GM19099 (cell line): ENCODE data around the gene CPNE7.

Source experiments
- POLR2A ChIP-seq: IDR thresholded peaks from 3 replicates; pipeline ENCODE4 v1.6.1; 2011; ENCODE audit warnings: low read depth; ENCODE audit not compliant: insufficient read length; ENCODE audit errors: extremely low read depth

The CPNE7 gene

DNA sequence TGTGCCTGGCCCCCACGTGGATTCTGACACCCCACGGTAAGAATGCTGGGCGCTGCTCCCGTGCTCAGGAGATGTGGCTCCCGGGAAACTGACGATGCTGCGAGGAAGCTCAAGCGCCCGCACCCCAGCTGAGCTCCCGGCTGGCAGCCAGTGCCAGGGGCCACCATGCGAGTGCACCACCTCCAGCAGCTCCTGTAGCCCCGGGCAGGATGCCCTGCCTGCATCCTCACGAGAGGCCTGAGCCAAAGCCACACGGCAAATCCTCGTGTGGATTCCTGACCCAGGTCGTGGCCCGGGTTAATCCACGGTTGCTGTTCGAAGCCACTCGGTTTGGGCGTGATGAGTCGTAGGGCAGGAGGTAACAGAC, 26.3 kb downstream of the CPNE7 start:
- TF ChIP-seq POLR2A: no peak

DNA sequence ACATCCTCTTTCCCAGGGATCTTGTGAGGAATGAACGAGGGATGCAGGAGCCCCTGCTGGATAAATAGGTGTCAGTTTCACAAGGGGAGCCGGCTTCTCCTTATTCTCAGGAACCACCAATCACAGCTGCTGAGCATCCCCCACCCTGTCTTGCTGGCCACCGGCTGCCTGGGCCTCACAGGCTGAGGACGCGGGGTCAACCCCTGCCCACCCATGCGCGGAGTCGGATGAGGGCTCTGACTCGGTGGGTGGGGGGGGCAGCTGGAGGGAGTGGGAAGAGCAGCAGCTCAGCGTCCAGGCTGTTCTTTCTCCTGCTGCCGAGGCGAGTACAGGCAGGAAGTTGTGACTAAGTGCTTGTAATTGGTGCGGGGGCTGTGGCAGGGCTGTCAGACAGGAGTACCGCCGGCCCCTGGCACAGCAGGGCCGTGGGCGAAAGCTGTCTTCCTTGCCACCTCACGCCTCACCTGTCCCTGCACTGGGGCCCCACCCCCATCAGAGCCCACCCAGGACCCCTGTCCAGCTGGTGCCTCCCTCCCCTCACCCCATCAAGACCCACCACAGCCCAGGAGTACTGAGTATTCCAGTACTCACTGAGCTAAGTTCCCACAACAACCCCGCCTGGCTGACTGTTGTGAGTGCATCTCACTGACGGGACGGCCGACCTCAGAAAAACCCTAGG, 26.9 kb downstream of the CPNE7 start:
- TF ChIP-seq POLR2A: no peak

DNA sequence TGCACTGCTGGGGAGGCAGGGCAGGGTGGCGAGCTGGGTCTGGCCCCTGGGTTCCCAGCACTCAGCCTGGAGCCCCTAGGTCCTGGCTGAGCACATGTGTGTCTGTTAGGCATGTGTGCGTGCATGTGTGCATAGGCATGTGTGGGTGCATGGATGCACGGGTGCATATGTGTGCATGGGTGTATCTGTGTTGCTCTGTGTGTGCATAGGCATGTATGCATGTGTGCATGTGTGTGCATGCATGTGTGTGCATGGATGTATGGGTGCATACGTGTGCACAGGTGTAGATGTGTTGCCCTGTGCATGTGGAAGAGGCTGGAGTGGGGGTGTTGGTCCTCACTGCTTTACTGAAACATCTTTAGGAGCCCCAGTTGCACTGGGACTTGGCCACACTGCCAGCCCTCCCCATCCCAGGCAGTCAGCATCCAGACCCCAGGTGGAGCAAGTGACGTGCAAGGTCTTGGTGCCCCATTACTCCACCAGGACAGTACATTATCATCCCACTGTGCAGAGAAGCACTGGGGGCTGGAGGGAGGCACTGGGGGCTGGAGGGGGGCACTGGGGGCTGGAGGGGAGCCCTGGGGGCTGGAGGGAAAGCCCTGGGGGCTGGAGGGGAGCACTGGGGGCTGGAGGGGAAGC, 27.5 kb downstream of the CPNE7 start:
- no peak for TF ChIP-seq POLR2A

DNA sequence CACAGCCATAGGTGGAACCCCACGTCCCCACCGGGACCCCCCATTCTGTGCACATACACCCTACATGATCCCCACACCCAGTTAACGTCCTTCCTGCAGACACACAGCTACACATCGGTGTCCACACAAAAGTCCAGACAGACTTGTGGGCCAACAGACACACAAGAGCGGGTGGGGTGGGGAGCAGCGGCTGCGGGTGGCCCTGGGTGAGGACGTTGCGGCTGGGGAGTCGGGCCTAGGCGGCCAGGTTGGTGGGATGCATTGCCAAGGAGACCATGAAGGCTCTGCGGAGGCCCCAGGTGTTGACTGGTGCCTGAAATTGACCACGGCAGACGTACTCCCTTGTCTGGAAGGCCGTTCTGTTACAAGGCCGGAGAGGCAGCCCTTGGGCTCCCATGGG, 29.2 kb downstream of the CPNE7 start:
- no peak for TF ChIP-seq POLR2A

DNA sequence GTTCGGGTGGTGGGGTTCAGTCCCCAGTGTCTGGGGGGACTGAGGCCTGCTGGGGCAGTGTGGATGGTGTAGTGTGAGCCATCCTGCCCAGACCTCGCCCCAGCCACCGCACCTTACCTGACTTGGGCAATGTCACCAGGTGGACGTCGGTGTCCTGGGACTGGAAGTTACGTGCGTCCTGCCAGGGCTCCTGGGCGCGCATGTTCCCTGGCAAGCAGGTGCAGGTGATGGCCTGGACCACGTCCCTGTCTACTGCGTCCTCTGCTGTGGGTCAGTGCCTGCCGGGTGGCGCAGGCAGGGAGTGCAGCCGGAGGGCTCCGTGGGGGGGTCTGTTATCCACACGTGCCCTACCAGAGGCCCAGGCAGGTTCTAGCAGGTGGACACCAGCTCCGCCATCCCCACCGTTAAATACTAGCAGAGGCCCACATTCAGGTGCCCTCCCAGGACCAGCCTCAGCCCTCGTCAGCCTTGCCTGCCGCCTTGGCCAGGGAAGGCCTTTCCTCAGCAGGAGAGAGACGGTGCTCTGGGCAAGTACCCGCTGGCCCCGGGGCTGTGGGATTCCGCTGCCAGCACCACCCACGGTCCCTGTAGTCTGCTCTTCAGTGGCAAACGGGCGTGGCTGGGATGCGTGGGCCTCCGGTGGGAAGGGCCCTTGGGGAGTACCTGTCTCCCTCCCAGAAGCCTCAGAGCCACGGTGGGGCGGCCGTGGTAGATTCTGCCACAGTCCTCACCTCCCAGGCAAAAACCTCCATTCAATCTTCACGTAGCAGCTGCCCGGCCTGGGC, 29.8 kb downstream of the CPNE7 start:
- TF ChIP-seq POLR2A: no peak

DNA sequence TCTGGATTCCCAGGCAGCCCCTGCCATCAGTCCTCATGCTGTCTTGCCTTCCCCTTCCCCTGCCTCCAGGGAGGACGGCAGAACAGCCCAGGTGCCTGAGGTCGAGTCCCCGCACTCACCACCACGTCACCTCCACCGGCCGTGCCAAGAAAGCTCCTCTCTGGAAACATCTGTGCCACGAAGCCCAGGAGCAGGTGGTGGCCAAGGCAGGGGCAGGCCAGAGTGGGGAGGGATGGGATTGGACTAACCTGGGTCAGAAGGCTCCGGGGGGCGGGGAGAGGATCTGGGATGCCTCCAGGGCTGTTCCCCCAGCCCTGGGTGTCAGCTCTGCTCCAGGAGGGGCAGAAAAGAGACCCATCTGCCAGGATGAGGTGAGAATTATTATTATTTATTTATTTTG, 30.4 kb downstream of the CPNE7 start:
- TF ChIP-seq POLR2A: no peak

DNA sequence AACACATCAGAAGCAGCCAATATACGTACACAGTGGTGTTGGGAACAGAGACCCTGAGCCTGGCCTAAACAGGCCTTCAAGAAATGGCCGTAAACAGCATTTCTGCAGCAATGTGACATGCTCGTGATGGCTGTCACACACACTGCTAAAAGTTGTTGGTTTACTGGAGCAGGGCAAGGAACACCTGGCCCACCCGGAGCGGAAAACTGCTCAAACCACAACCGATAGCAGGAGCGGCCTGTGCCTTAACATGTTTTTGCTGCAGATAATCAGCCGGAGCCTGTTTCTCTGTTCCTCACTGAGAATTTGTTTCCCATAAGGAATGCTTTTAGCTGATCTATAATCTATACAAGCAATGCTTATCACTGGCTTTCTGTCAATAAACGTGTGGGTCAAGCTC, 31.9 kb downstream of the CPNE7 start:
- TF ChIP-seq POLR2A: no peak

DNA sequence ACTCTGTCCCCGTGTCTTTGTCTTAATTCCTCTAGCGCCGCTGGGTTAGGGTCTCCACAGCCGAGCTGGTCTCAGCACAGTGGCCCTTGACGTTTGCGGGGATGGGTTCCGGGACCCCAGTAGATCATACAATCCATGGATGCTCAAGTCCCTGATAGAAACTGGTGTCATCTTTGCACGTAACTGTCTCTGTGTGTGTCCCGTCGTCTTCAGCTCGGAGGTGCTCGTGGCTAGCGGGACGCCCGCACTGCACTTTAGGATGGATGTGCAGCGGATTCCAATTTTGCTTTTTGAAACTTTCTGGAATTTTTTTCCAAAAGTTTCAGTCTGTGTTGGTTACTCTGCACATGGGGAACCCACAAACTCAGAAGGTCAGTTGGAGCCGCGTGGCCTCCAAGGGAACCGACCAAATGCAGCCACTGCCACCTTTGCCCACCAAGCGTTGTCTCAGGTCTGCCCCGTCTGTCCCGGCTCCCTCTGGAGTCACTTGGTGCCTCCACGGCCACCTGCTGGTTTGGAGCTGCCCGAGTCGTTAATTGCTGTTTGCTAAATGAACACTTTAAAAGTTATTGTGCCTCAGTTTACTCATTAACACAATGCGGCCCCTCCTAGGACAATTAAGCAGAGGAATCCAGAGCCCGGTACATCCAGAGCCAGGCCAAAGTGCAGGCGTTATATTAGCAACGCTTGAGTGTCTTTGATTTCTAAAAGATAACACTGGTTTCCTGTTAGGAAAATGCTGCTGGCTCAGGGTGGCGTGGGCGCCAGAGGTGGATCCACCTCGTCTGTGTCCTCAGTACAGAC, 32.6 kb downstream of the CPNE7 start:
- no peak for TF ChIP-seq POLR2A

DNA sequence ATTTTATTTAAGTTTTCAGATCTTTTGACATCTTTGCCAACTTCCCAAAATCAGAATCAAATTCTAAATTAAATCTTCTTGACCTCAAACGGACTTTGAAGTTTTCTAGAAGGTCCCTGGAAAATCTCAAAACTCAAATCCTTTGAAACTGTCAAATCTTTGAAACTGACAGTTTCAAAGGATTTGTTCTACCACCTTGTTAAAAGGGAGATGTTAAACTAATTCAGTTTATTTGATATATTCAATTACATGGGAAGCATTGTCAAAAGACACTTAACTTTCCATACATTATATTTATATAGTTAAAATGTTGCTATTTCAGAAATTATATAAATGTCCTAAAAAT, 34.5 kb downstream of the CPNE7 start:
- no peak for TF ChIP-seq POLR2A

DNA sequence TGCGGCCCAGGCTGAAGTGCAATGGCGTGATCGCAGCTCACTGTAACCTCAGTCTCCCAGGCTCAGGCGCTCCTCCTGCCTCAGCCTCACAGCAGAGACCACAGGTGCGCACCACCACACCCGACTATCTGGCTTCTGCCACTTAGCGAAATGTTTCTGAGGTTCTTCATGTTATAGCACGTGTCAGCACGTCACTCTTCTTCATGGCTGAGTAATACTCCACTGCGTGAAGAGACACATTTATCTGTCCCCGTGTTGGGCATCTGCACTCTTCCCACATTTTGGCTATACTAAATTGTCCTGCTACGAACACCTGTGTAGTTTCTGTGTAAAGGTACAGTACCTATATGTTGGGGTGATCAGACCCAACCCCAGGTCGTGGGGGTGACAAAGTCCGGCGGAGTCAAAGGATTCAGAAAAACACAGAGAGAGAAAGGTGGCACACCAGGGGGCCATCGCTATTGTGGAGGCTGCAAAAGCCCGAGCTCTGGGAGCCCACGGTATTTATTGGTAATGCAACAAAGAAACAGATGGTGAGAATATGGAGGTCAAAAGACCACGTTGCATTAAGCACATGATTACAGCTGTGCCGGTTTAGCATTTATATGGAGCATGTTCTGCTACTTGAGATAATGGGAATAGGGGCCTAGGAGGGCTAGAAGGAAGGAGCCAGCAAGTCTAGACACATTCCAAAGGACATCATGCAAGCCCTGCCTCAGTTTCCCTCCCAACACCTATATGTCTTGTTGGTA, 37.0 kb downstream of the CPNE7 start:
- TF ChIP-seq POLR2A: no peak

DNA sequence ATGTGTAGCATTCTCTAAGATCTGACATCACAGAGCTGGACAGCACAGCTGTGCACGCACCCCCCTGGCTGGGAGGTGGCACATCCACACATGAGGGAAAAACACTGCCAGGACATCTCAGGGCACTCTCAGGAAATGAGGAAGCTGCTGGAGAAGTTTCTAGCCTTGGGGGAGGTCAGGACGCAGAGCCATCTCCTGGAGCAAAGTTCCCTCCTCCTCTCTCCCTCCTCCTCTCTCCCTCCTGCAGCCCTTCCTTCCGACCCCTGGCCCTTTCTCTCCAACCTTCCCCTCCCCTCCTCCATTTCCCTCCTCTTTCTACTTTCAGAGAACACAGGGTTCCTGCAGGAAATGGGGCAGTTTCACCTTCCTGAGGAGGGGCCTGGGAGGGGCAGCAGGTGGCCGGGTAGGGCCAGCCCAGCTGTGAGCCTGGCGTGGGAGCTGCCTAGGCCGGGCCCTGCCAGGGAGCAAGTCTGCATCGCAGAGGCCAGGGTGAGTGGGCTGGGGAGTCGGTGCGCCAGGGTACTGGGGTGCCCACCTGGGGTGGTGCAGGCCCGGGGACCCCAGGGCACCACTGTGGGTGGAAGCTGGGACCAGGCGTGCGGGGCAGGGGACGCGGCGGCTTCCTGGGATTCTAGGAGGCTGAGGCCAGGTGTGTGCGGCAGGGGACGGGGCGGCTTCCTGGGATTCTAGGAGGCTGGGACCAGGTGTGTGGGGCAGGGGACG, 37.8 kb downstream of the CPNE7 start, which contains the start of gene DPEP1:
Gene DPEP1, plus strand, starts transcription at position 412 of the 723 bp plus-strand sequence. CDS start 16,769 bp downstream, outside the sequence.
- no peak for TF ChIP-seq POLR2A

DNA sequence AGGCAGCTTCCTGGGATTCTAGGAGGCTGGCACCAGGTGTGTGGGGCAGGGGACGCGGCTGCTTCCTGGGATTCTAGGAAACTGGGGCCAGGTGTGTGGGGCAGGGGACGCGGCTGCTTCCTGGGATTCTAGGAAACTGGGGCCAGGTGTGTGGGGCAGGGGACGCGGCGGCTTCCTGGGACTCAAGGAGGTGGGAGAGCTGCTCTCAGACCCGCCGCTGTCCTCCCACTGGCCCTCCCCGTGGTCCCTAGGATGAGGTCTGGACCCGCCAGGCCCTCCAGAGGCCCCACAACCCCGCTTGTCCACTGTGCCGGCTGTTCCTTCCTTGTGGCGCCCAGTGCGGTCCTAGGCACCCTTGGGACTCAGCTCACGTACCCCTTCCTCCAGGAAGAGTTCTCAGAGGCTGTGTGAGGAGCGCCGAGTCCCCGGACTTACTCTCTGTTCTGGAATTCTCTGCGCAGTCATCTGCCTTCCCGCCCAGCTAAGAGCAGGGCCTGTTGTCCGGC, 38.4 kb downstream of the CPNE7 start:
- TF ChIP-seq POLR2A: no peak

DNA sequence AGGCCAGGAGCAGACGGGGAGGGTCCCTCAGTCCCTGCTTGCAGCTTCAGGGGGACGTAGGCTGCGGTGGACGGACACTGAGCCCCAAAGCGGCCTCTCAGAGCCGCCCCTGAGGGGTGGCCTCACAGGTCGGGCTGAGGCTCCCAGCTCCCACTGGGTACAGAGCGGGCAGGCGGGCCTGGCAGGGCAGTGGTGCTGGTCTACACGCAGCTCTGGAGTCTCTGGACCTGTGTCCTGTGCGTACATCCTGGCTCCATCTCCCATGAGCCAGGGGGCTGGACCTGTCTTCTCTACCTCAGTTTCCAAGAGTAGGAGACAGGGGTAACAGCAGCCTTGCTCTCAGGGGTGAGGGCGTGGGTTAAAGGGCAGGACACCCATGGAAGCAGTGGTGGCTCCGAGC, 39.6 kb downstream of the CPNE7 start:
- TF ChIP-seq POLR2A: no peak

DNA sequence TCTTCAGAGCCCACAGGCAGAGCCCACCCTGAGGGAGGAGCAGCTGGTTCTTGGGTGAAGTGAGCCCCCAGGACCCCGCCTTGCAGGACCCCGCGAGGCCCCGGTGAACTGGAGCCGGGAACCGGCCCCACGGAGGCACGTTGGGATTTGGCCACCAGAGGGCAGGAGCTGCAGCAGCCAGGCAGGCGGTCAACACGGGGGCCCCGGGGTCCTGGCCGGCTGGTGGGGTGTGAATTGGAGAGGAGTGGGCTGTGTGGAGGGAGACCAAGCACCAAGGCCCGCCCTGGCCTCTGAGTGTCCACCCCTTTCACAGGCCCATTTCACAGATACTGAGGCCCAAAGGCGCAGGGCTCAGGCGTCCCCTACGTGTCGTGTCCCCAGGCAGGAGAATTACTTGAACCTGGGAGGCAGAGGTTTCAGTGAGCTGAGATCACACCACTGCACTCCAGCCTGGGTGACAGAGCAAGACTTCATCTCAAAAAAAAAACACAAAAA, 40.1 kb downstream of the CPNE7 start:
- TF ChIP-seq POLR2A: no peak

DNA sequence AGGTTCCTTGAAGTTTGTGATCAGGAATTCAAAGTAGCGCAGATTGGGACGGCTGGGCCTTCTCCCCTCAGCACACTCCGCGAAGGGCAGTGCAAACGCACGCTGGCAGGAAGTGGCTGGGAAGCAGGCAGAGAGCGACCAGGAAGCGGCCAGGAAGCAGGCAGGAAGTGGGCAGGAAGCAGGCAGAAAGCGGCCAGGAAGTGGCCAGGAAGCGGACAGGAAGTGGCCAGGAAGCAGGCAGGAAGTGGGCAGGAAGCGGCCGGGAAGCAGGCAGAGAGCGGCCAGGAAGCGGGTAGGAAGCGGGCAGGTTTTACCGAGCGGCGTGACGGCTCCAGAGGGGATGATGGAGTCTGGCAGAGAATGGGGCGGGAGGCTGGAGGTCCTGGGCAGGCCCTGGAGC, 41.1 kb downstream of the CPNE7 start:
- TF ChIP-seq POLR2A: no peak
